ENCODE data around the gene POLK.
A peak's percentile ranks its signal among the peaks of the same experiment; 100 is the strongest.

POLK gene

DNA sequence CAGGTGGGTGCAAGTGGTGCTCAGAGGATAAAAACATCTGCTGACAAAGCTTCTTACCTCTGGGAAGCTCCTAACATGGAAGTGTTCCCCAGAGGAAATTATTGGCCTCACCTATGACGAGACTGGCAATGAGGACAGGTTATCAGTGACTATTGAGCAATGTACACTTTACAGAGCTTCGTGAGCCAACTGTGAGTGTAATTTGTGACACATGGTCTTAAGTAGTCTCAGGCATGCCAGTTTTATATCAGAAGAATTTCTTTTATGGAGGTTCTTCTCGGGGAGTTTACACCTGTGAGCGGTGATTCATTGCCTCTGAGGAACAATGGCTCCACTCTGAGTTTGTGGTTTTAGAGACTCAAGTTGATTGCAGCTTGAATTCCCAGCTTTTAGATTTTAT is 110.9 kb downstream of the POLK start:
- Histone ChIP-seq H3K36me3 (ENCODE audit: control insufficient read depth, insufficient read depth, low read length, severe bottlenecking) (peaks cover 17% of the 10 kb centered on the region), H3K4me3 (ENCODE audit: low read length) (no peak overlapping the region), H3K4me1 (ENCODE audit: control insufficient read depth, insufficient read depth, low read length) (peaks cover 7% of the 10 kb centered on the region), H3K9ac (ENCODE audit: low read length) (no peak overlapping the region), H3K9me3 (ENCODE audit: control insufficient read depth, low read length) (no peaks in the 10 kb centered on the region), H3K27me3 (replicated peaks; ENCODE audit: control insufficient read depth, insufficient read depth, low read length) (no peaks in the 10 kb centered on the region)
- no peak for DNase-seq (ENCODE audit: low read depth)

GRCh38 chr5:75623846-75624245 is 112.2 kb downstream of the POLK start:
- H3K27me3 ChIP-seq (replicated peaks; ENCODE audit: control insufficient read depth, insufficient read depth, low read length), result no peaks in the 10 kb centered on the region
- H3K9ac ChIP-seq (ENCODE audit: low read length), result no peak overlapping the region
- peaks cover 17% of the 10 kb centered on the region for H3K36me3 ChIP-seq (ENCODE audit: control insufficient read depth, insufficient read depth, low read length, severe bottlenecking)
- peak; percentile 67 for DNase-seq (ENCODE audit: low read depth)
- no peak overlapping the region for H3K4me3 ChIP-seq (ENCODE audit: low read length)
- no peaks in the 10 kb centered on the region for H3K9me3 ChIP-seq (ENCODE audit: control insufficient read depth, low read length)
- H3K4me1 ChIP-seq (ENCODE audit: control insufficient read depth, insufficient read depth, low read length), result peaks cover 4% of the 10 kb centered on the region

GRCh38 chr5:75626959-75627358 is 115.3 kb downstream of the POLK start:
- H3K4me3 ChIP-seq (ENCODE audit: low read length), result no peak overlapping the region
- H3K27me3 ChIP-seq (replicated peaks; ENCODE audit: control insufficient read depth, insufficient read depth, low read length), result no peaks in the 10 kb centered on the region
- DNase-seq (ENCODE audit: low read depth), result no peak
- peaks cover 11% of the 10 kb centered on the region for H3K36me3 ChIP-seq (ENCODE audit: control insufficient read depth, insufficient read depth, low read length, severe bottlenecking)
- H3K9ac ChIP-seq (ENCODE audit: low read length), result no peak overlapping the region
- H3K4me1 ChIP-seq (ENCODE audit: control insufficient read depth, insufficient read depth, low read length), result peaks cover 4% of the 10 kb centered on the region
- no peaks in the 10 kb centered on the region for H3K9me3 ChIP-seq (ENCODE audit: control insufficient read depth, low read length)

- H3K9ac ChIP-seq (ENCODE audit: low read length), result no peak overlapping the region
- peaks cover 4% of the 10 kb centered on the region for H3K4me1 ChIP-seq (ENCODE audit: control insufficient read depth, insufficient read depth, low read length)
- no peak for DNase-seq (ENCODE audit: low read depth)
- no peaks in the 10 kb centered on the region for H3K9me3 ChIP-seq (ENCODE audit: control insufficient read depth, low read length)
- peaks cover 11% of the 10 kb centered on the region for H3K36me3 ChIP-seq (ENCODE audit: control insufficient read depth, insufficient read depth, low read length, severe bottlenecking)
- H3K27me3 ChIP-seq (replicated peaks; ENCODE audit: control insufficient read depth, insufficient read depth, low read length), result no peaks in the 10 kb centered on the region
- no peak overlapping the region for H3K4me3 ChIP-seq (ENCODE audit: low read length)
Measured at GRCh38 chr5:75627801-75628200, 116.1 kb downstream of the POLK start.

- Histone ChIP-seq H3K36me3 (ENCODE audit: control insufficient read depth, insufficient read depth, low read length, severe bottlenecking) (peaks cover 11% of the 10 kb centered on the region), H3K4me3 (ENCODE audit: low read length) (no peak overlapping the region), H3K4me1 (ENCODE audit: control insufficient read depth, insufficient read depth, low read length) (no peaks in the 10 kb centered on the region), H3K9ac (ENCODE audit: low read length) (no peak overlapping the region), H3K9me3 (ENCODE audit: control insufficient read depth, low read length) (no peaks in the 10 kb centered on the region), H3K27me3 (replicated peaks; ENCODE audit: control insufficient read depth, insufficient read depth, low read length) (no peaks in the 10 kb centered on the region)
- DNase-seq (ENCODE audit: low read depth), result no peak
Measured at GRCh38 chr5:75630875-75631274, 119.2 kb downstream of the POLK start.

DNA sequence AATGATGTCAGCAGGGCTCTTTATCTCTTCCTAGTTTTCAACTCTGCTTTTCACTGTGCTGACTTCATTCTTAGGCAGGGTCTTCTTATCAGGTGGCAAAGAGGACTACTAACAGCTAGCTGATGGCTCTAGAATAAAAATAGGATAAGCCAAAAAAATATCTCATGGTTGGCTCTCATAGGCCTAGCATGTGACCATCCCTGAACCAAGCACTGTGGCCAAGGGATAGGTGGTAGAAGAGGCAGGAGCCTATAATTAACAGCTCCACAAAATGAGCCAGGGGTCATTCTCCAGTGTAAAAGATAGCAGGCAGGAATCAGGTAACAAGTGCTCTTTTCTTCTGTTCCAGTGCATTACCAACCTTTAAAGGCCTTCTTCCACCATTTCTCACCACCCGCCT is 120.6 kb downstream of the POLK start:
- peaks cover 6% of the 10 kb centered on the region for H3K36me3 ChIP-seq (ENCODE audit: control insufficient read depth, insufficient read depth, low read length, severe bottlenecking)
- no peaks in the 10 kb centered on the region for H3K27me3 ChIP-seq (replicated peaks; ENCODE audit: control insufficient read depth, insufficient read depth, low read length)
- H3K9me3 ChIP-seq (ENCODE audit: control insufficient read depth, low read length), result no peaks in the 10 kb centered on the region
- DNase-seq (ENCODE audit: low read depth), result no peak
- no peaks in the 10 kb centered on the region for H3K4me1 ChIP-seq (ENCODE audit: control insufficient read depth, insufficient read depth, low read length)
- no peak overlapping the region for H3K9ac ChIP-seq (ENCODE audit: low read length)
- H3K4me3 ChIP-seq (ENCODE audit: low read length), result no peak overlapping the region

- peaks cover 6% of the 10 kb centered on the region for H3K36me3 ChIP-seq (ENCODE audit: control insufficient read depth, insufficient read depth, low read length, severe bottlenecking)
- no peak overlapping the region for H3K4me3 ChIP-seq (ENCODE audit: low read length)
- H3K4me1 ChIP-seq (ENCODE audit: control insufficient read depth, insufficient read depth, low read length), result peaks cover 12% of the 10 kb centered on the region
- H3K9me3 ChIP-seq (ENCODE audit: control insufficient read depth, low read length), result no peaks in the 10 kb centered on the region
- no peaks in the 10 kb centered on the region for H3K27me3 ChIP-seq (replicated peaks; ENCODE audit: control insufficient read depth, insufficient read depth, low read length)
- no peak for DNase-seq (ENCODE audit: low read depth)
- no peak overlapping the region for H3K9ac ChIP-seq (ENCODE audit: low read length)
Measured at GRCh38 chr5:75637949-75638348, 126.3 kb downstream of the POLK start.

DNA sequence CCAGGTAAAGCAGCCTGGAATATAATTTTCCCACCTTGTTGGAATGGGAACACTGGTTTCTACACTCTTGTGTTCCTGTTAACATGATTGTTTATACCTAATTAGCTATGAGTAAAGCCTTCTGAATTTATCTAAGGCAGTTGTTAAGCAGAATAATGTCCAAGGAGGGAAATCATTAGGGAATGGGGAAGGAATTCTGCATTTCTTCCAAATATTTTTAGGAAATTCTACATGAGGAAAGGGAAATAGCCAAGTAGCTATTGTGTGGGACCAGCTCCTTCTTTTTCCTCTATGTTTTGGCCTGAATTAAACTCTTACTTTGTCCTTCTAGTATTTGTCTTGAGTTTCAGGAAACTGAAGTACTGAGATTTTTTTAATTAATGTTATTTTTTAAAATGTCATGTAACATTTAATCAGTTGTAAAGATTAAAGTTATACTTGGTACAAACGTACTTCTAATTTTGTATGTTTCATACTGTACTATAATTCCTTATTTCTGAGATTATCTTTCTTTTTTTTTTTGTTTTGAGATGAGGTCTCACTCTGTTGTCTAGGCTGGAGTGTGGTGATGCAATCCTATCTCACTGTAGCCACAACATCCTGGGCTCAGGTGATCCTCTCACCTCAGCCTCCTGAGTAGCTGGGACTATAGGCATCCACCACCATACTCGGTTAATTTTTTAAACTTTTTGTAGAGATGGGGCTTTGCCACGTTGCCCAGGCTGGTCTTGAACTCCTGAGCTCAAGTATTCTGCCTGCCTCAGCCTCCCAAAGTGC is 128.0 kb downstream of the POLK start:
- H3K27me3 ChIP-seq (replicated peaks; ENCODE audit: control insufficient read depth, insufficient read depth, low read length), result no peaks in the 10 kb centered on the region

DNA sequence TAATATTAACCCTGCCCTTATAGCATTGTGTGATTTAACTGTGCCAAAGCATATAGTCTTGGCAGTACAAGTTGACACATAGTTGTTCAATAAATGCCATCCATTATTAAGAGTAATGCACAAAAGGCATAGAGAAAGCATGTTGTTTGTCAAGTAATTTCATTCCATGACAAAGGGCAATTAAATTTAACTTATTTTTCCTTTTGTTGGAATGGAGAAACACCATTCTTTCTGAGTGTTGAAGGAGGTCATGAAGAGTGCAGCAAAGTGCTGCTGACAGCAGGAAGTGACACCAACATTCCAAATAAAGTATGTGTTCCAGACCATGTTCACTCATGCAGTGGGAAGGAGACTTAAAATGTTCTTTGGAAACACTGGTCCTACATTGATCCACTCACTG is 128.7 kb downstream of the POLK start:
- Histone ChIP-seq H3K4me1 (ENCODE audit: control insufficient read depth, insufficient read depth, low read length) (peaks cover 12% of the 10 kb centered on the region), H3K9ac (ENCODE audit: low read length) (no peak overlapping the region), H3K4me3 (ENCODE audit: low read length) (peak overlapping the region; percentile 44), H3K36me3 (ENCODE audit: control insufficient read depth, insufficient read depth, low read length, severe bottlenecking) (no peaks in the 10 kb centered on the region), H3K27me3 (replicated peaks; ENCODE audit: control insufficient read depth, insufficient read depth, low read length) (no peaks in the 10 kb centered on the region), H3K9me3 (ENCODE audit: control insufficient read depth, low read length) (no peaks in the 10 kb centered on the region)
- DNase-seq (ENCODE audit: low read depth), result peak; percentile 44

More for the DNA sequence above, 128.0 kb downstream of the POLK start:
- H3K9me3 ChIP-seq (ENCODE audit: control insufficient read depth, low read length), result no peaks in the 10 kb centered on the region
- no peak overlapping the region for H3K9ac ChIP-seq (ENCODE audit: low read length)
- H3K36me3 ChIP-seq (ENCODE audit: control insufficient read depth, insufficient read depth, low read length, severe bottlenecking), result peaks cover 3% of the 10 kb centered on the region
- peaks cover 12% of the 10 kb centered on the region for H3K4me1 ChIP-seq (ENCODE audit: control insufficient read depth, insufficient read depth, low read length)
- H3K4me3 ChIP-seq (ENCODE audit: low read length), result no peak overlapping the region
- no peak for DNase-seq (ENCODE audit: low read depth)

GRCh38 chr5:75640826-75641225 is 129.1 kb downstream of the POLK start:
- Histone ChIP-seq H3K9me3 (ENCODE audit: control insufficient read depth, low read length) (no peaks in the 10 kb centered on the region), H3K4me1 (ENCODE audit: control insufficient read depth, insufficient read depth, low read length) (peaks cover 12% of the 10 kb centered on the region), H3K27me3 (replicated peaks; ENCODE audit: control insufficient read depth, insufficient read depth, low read length) (no peaks in the 10 kb centered on the region), H3K9ac (ENCODE audit: low read length) (no peak overlapping the region), H3K4me3 (ENCODE audit: low read length) (peak overlapping the region; percentile 44), H3K36me3 (ENCODE audit: control insufficient read depth, insufficient read depth, low read length, severe bottlenecking) (no peaks in the 10 kb centered on the region)
- DNase-seq (ENCODE audit: low read depth), result no peak

DNA sequence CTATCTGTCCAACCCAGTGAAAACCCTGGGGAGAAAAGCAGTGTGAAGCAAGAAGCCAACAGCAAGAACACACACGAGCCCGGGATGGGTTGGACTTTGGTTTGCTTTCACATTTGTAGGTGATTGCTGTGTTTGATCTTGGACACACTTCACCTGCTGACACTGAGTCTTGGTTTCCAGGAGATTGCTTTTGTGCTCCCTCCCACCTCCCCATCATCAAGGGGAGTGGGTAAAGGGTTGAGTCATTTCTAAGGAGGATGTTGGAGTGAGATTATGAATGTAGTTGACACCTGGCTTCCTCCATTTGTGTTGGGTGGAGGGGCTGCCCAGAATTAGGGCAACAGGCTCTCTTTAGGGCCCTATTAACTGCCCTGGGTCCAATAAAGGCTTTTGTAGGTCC is 137.0 kb downstream of the POLK start:
- H3K4me3 ChIP-seq (ENCODE audit: low read length), result no peak overlapping the region
- no peak overlapping the region for H3K9ac ChIP-seq (ENCODE audit: low read length)
- H3K9me3 ChIP-seq (ENCODE audit: control insufficient read depth, low read length), result no peaks in the 10 kb centered on the region
- H3K27me3 ChIP-seq (replicated peaks; ENCODE audit: control insufficient read depth, insufficient read depth, low read length), result no peaks in the 10 kb centered on the region
- no peak for DNase-seq (ENCODE audit: low read depth)
- H3K36me3 ChIP-seq (ENCODE audit: control insufficient read depth, insufficient read depth, low read length, severe bottlenecking), result no peaks in the 10 kb centered on the region
- H3K4me1 ChIP-seq (ENCODE audit: control insufficient read depth, insufficient read depth, low read length), result no peaks in the 10 kb centered on the region

Measured in adipocyte (in vitro differentiated cells).